GM12872 (cell line): ENCODE measurements around the gene CSF1.

Experiments used
- CTCF ChIP-seq: IDR thresholded peaks from 3 replicates; pipeline ENCODE4 v1.5.1; 2011; ENCODE audit warnings: low read depth, mild to moderate bottlenecking, low read length, moderate library complexity; ENCODE audit not compliant: insufficient read depth

CSF1 gene

GRCh38 chr1:109933856-109934711 lies 23.4 kb downstream of the CSF1 start:
- no peak for TF ChIP-seq CTCF

GRCh38 chr1:109935451-109935900 lies 24.8 kb downstream of the CSF1 start:
- no peak for TF ChIP-seq CTCF

GRCh38 chr1:109937738-109938137 lies 27.1 kb downstream of the CSF1 start:
- no peak for TF ChIP-seq CTCF

GRCh38 chr1:109938556-109938955 lies 27.9 kb downstream of the CSF1 start:
- no peak for TF ChIP-seq CTCF

GRCh38 chr1:109942434-109942833 lies 31.8 kb downstream of the CSF1 start:
- TF ChIP-seq CTCF = no peak

GRCh38 chr1:109944541-109944940 lies 33.9 kb downstream of the CSF1 start:
- TF ChIP-seq CTCF = no peak

GRCh38 chr1:109946511-109946910 lies 35.9 kb downstream of the CSF1 start:
- no peak for TF ChIP-seq CTCF
